Measurements from ENCODE around the gene ZNF282. TPM values are rescaled to one million over a fixed set of nuclear protein-coding genes. Genes with fewer than 3 reads are reported as not detected.

The ZNF282 gene
- total and polyA plus RNA-seq, 9 of the 15 experiments (the other 6 are each of a cell fraction or from before 2014, with no cell fraction given), result 0.76 to 58.6 (median 17.4) TPM

DNA sequence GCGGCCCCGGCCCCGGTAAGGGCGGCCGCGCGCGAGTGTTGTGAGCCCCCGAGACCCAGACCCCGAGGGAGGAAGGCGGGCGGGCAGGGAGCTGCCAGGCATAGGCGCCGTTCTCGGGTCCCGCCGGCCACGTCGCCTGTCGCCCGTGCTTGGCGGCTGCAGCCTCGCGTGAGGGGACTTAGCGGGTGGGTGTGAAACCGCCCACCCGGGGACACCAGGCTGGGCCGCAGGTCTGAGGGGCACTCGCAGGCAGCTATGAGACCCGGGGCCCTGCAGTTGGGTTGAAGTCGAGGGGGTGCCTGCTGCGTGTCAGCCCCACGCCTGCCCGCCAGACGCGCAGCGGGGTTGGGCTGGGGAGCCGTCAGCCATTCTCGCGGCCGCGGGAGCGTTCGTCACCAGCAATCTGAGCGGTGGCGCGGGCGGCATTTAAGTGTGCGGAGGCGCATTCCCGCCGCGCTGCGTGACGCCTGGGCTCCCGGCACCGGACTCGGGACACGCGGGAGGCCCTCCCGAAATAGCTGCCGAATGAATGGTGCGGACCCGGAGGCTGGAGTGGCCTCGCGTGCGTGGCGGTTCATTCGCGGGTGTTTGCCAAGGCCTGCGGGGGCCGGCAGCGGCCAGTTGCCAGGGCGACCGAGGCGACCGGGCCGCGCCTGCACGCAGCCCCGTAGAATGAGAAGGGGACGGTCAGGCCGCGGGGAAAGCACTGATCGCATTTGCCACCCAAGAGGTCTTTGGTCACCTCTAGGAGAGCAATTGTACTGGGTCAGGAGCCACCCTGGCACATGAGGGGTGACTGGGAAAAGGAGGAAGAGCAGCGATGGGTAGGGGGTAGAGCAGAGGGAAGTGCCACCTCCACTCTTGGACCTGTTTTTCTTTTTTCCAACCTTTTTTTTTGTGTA lies 47.3 kb upstream of the ZNF282 start (continued):
- TF ChIP-seq HNRNPK (IDR thresholded peaks at IDR 0.05; ENCODE audit: low read depth, low read length, poor library complexity, severe bottlenecking) (peak; percentile 14), CHD2 (IDR thresholded peaks at IDR 0.05; ENCODE audit: low read depth, low read length) (no peak), NR4A1 (CRISPR knock-in tag; IDR thresholded peaks at IDR 0.05) (peak; percentile 73; the same call in 1 of the 2 replicates), NR4A1 (tag; IDR thresholded peaks at IDR 0.05) (no peak), EWSR1 (IDR thresholded peaks at IDR 0.05; ENCODE audit: borderline replicate concordance, low read depth, partially characterized antibody) (no peak), ZNF589 (CRISPR knock-in tag; IDR thresholded peaks at IDR 0.05; ENCODE audit: low read depth) (no peak; the same call in 1 of the 2 replicates), NR1H2 (CRISPR knock-in tag; IDR thresholded peaks at IDR 0.05) (0 out of 2 replicates have a peak, but pooled peaks have one; percentile 61), NRF1 (conservative IDR thresholded peaks at IDR 0.05 in 1 of 2, IDR thresholded peaks at IDR 0.05 in 1 of 2) (peak; percentile 73 to 76), ZNF586 (CRISPR knock-in tag; conservative IDR thresholded peaks at IDR 0.05) (no peak), ETV6 (IDR thresholded peaks at IDR 0.05; ENCODE audit: borderline replicate concordance in 1 of 2, low read depth in 2 of 2, low read length in 1 of 2) (0 out of 4 replicates have a peak, but pooled peaks of 1 of the 2 experiments have one; percentile 25), ETV6 (CRISPR knock-in tag; IDR thresholded peaks at IDR 0.05; ENCODE audit: borderline replicate concordance) (no peak), NR2C2 (CRISPR knock-in tag; IDR thresholded peaks at IDR 0.05) (no peak), NR2C2 (tag; IDR thresholded peaks at IDR 0.05) (no peak)
- TF ChIP-seq, protein P1, sequence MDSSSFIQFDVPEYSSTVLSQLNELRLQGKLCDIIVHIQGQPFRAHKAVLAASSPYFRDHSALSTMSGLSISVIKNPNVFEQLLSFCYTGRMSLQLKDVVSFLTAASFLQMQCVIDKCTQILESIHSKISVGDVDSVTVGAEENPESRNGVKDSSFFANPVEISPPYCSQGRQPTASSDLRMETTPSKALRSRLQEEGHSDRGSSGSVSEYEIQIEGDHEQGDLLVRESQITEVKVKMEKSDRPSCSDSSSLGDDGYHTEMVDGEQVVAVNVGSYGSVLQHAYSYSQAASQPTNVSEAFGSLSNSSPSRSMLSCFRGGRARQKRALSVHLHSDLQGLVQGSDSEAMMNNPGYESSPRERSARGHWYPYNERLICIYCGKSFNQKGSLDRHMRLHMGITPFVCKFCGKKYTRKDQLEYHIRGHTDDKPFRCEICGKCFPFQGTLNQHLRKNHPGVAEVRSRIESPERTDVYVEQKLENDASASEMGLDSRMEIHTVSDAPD (CRISPR knock-in tag; IDR thresholded peaks at IDR 0.05), result no peak
- TF ChIP-seq, protein P2, sequence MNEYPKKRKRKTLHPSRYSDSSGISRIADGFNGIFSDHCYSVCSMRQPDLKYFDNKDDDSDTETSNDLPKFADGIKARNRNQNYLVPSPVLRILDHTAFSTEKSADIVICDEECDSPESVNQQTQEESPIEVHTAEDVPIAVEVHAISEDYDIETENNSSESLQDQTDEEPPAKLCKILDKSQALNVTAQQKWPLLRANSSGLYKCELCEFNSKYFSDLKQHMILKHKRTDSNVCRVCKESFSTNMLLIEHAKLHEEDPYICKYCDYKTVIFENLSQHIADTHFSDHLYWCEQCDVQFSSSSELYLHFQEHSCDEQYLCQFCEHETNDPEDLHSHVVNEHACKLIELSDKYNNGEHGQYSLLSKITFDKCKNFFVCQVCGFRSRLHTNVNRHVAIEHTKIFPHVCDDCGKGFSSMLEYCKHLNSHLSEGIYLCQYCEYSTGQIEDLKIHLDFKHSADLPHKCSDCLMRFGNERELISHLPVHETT (CRISPR knock-in tag; conservative IDR thresholded peaks at IDR 0.05 in 1 of 2, IDR thresholded peaks at IDR 0.05 in 1 of 2), result no peak
- TF ChIP-seq, protein P3, sequence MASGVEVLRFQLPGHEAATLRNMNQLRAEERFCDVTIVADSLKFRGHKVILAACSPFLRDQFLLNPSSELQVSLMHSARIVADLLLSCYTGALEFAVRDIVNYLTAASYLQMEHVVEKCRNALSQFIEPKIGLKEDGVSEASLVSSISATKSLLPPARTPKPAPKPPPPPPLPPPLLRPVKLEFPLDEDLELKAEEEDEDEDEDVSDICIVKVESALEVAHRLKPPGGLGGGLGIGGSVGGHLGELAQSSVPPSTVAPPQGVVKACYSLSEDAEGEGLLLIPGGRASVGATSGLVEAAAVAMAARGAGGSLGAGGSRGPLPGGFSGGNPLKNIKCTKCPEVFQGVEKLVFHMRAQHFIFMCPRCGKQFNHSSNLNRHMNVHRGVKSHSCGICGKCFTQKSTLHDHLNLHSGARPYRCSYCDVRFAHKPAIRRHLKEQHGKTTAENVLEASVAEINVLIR (CRISPR knock-in tag; IDR thresholded peaks at IDR 0.05), result no peak
- TF ChIP-seq, protein P4, sequence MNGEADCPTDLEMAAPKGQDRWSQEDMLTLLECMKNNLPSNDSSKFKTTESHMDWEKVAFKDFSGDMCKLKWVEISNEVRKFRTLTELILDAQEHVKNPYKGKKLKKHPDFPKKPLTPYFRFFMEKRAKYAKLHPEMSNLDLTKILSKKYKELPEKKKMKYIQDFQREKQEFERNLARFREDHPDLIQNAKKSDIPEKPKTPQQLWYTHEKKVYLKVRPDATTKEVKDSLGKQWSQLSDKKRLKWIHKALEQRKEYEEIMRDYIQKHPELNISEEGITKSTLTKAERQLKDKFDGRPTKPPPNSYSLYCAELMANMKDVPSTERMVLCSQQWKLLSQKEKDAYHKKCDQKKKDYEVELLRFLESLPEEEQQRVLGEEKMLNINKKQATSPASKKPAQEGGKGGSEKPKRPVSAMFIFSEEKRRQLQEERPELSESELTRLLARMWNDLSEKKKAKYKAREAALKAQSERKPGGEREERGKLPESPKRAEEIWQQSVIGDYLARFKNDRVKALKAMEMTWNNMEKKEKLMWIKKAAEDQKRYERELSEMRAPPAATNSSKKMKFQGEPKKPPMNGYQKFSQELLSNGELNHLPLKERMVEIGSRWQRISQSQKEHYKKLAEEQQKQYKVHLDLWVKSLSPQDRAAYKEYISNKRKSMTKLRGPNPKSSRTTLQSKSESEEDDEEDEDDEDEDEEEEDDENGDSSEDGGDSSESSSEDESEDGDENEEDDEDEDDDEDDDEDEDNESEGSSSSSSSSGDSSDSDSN (IDR thresholded peaks at IDR 0.05; ENCODE audit: borderline replicate concordance in 1 of 2, low read depth in 2 of 2, low read length in 2 of 2), result peak; percentile 81 to 83; a peak in 3 of 4 replicates
- TF ChIP-seq, protein P5, sequence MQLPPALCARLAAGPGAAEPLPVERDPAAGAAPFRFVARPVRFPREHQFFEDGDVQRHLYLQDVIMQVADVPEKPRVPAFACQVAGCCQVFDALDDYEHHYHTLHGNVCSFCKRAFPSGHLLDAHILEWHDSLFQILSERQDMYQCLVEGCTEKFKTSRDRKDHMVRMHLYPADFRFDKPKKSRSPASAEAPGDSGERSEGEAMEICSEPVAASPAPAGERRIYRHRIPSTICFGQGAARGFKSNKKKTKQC (CRISPR knock-in tag; IDR thresholded peaks at IDR 0.05), result 0 out of 2 replicates have a peak, but pooled peaks have one; percentile 22
